Measurements from ENCODE around the gene XAF1.
"Not testable (repeated sequence)": the region's sequence is repeated elsewhere in the genome, so short reads cannot be mapped to it uniquely, and the experiment has no call there.

Gene XAF1

GRCh38 chr17:6755281-6755680, 565 bp upstream of the XAF1 start:
- no peak for FAIRE-seq

- no peak for FAIRE-seq
These were observed 682 bp downstream of the XAF1 start for GRCh38 chr17:6756425-6757031.

- FAIRE-seq, result no peak
These were observed 1.9 kb downstream of the XAF1 start for GRCh38 chr17:6757747-6758146.

GRCh38 chr17:6761779-6762178, 5.9 kb downstream of the XAF1 start:
- no peak for FAIRE-seq

GRCh38 chr17:6768447-6768846, 12.6 kb downstream of the XAF1 start:
- no peak for FAIRE-seq

- no peak for FAIRE-seq
These were observed 16.2 kb downstream of the XAF1 start for GRCh38 chr17:6772016-6772415.

GRCh38 chr17:6774906-6775305, 19.1 kb downstream of the XAF1 start:
- FAIRE-seq, result not testable (repeated sequence)

- FAIRE-seq, result no peak
These were observed 20.1 kb downstream of the XAF1 start, which contains the start of gene FBXO39 for GRCh38 chr17:6775871-6776405. FBXO39 (plus strand) TSS chr17:6776215; CDS start chr17:6779869, 3,654 bp downstream.

GRCh38 chr17:6779411-6779810, 23.6 kb downstream of the XAF1 start:
- no peak for FAIRE-seq

- FAIRE-seq, result no peak
These were observed 24.2 kb downstream of the XAF1 start for GRCh38 chr17:6780001-6780400.

- FAIRE-seq, result no peak
These were observed 25.0 kb downstream of the XAF1 start for GRCh38 chr17:6780886-6781285.

- no peak for FAIRE-seq
These were observed 26.4 kb downstream of the XAF1 start for GRCh38 chr17:6782244-6782643.

- no peak for FAIRE-seq
These were observed 30.8 kb downstream of the XAF1 start for GRCh38 chr17:6786618-6787017.

- no peak for FAIRE-seq
These were observed 31.3 kb downstream of the XAF1 start for GRCh38 chr17:6787081-6787693.

GRCh38 chr17:6789146-6789545, 33.3 kb downstream of the XAF1 start:
- FAIRE-seq, result no peak

- no peak for FAIRE-seq
These were observed 38.1 kb downstream of the XAF1 start for GRCh38 chr17:6793748-6794493.

- no peak for FAIRE-seq
These were observed 40.4 kb downstream of the XAF1 start for GRCh38 chr17:6796017-6796886.

- no peak for FAIRE-seq
These were observed 41.1 kb downstream of the XAF1 start for GRCh38 chr17:6796887-6797490.

GRCh38 chr17:6797718-6798351, 42.0 kb downstream of the XAF1 start:
- FAIRE-seq, result no peak

GRCh38 chr17:6799738-6800137, 43.9 kb downstream of the XAF1 start:
- no peak for FAIRE-seq

- no peak for FAIRE-seq
These were observed 44.7 kb downstream of the XAF1 start for GRCh38 chr17:6800422-6801027.

All from G401.6 (cell line).